Measurements from ENCODE around the gene NCBP1. TPM values are rescaled to one million over a fixed set of nuclear protein-coding genes. Genes with fewer than 3 reads are reported as not detected.

The NCBP1 gene
- total RNA-seq, 1 donor from 2014 or later, result 44.2 TPM

- no peaks in the 10 kb centered on the region for H3K36me3 Mint-ChIP-seq (ENCODE audit: low read depth)
- H3K9me3 Mint-ChIP-seq, result no peaks in the 10 kb centered on the region
These were observed 72.6 kb downstream of the NCBP1 start for GRCh38 chr9:97706246-97706645.

GRCh38 chr9:97710356-97711222 lies 77.0 kb downstream of the NCBP1 start:
- Mint-ChIP-seq H3K27ac (no peak overlapping the region), H3K4me3 (ENCODE audit: low read depth) (no peak overlapping the region), H3K4me1 (ENCODE audit: low read depth) (peaks cover 28% of the 10 kb centered on the region), H3K36me3 (ENCODE audit: low read depth) (no peaks in the 10 kb centered on the region), H3K9me3 (no peaks in the 10 kb centered on the region), H3K27me3 (ENCODE audit: low read depth) (peaks cover 25% of the 10 kb centered on the region)
- DNase-seq (ENCODE audit: low spot score), result peak; percentile 25
- intact Hi-C loops (cut with micrococcal nuclease), result loop anchor here (2.0 to 5.0 kb wide), 3 partner anchors 142 to 324 kb away; partner anchors contain the start of gene FOXE1

More at GRCh38 chr9:97706246-97706645, 72.6 kb downstream of the NCBP1 start:
- Mint-ChIP-seq H3K27ac (no peak overlapping the region), H3K27me3 (ENCODE audit: low read depth) (peaks cover 24% of the 10 kb centered on the region), H3K4me3 (ENCODE audit: low read depth) (no peak overlapping the region), H3K4me1 (ENCODE audit: low read depth) (peaks cover 36% of the 10 kb centered on the region)
- intact Hi-C loops (cut with micrococcal nuclease), result loop anchor here (10.0 kb wide), 1 partner anchor 291 kb away; the partner anchor contains the start of gene TDRD7
- DNase-seq (ENCODE audit: low spot score), result no peak

DNA sequence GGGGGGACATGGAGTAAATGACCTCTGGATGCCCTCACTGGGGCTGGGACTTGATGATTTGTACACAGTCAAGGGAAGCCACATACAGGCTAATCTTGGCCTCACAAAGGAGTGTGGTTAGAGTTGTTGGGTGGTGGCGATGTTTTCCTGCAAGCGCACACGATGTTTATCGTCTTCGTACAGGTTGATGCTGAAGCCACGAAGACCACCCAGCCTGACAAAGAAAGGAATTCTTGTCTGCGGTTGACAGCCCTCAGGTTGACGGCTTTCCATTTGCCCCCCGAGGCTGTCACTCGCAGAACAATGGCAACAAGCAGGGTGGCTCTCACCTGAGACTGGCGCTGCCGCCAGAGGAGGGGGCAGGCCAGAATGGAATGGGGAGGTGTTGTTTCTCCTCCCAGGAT lies 77.6 kb downstream of the NCBP1 start:
- no peak for DNase-seq (ENCODE audit: low spot score)
- Mint-ChIP-seq H3K36me3 (ENCODE audit: low read depth) (no peaks in the 10 kb centered on the region), H3K4me3 (ENCODE audit: low read depth) (no peak overlapping the region), H3K27me3 (ENCODE audit: low read depth) (peaks cover 25% of the 10 kb centered on the region), H3K9me3 (no peaks in the 10 kb centered on the region), H3K27ac (no peak overlapping the region), H3K4me1 (ENCODE audit: low read depth) (peaks cover 23% of the 10 kb centered on the region)
- intact Hi-C loops (cut with micrococcal nuclease), result loop anchor here (2.0 to 5.0 kb wide), 3 partner anchors 141 to 324 kb away; partner anchors contain the start of gene FOXE1

DNA sequence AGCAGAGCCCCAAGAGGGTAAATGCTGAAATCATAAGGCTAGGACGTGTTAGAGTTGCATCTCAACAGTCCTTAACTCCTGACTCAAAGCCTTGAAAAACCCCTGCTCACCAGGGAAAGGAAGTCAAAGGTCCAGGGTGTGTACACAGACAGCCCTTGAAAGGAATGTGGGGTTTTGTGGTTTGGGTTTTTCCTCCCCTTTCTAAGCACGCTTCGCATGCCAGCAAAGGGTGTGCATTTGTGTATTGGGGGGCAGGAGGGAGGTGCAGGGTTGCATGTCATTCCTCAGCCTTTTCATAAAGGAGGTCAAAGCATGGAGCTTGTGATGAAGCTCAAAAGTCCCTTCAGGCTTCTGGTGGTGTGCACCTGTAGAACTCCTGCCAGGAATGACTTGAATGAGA lies 80.8 kb downstream of the NCBP1 start:
- no peak for DNase-seq (ENCODE audit: low spot score)
- Mint-ChIP-seq H3K36me3 (ENCODE audit: low read depth) (no peaks in the 10 kb centered on the region), H3K4me3 (ENCODE audit: low read depth) (no peak overlapping the region), H3K27ac (no peak overlapping the region), H3K4me1 (ENCODE audit: low read depth) (peaks cover 26% of the 10 kb centered on the region), H3K27me3 (ENCODE audit: low read depth) (peaks cover 20% of the 10 kb centered on the region), H3K9me3 (no peaks in the 10 kb centered on the region)
- intact Hi-C loops (cut with micrococcal nuclease), result loop anchor here (5.0 kb wide), 1 partner anchor 138 kb away; the partner anchor contains the start of gene FOXE1

DNA sequence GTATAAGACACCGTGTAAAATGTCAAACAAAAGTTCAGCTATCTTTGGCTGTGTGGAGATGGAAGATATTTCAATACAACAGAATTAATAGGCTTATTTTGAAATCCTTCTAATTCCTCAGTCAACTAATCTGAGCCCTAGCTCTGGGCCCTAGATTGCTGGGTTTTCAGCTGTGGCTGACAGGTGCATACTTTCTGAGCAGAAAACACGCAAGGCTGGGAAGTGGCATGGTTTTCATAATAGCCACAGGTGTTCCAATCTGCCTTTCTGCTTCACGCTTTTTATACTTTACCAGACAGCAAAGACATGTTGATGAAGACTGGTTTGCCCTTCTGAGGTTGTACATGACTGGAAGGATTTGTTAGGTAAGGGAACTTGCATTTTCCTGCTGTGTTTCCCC lies 84.2 kb downstream of the NCBP1 start:
- intact Hi-C loops (cut with micrococcal nuclease), result no loop called here
- Mint-ChIP-seq H3K4me3 (ENCODE audit: low read depth) (no peak overlapping the region), H3K9me3 (peaks cover 7% of the 10 kb centered on the region), H3K36me3 (ENCODE audit: low read depth) (no peaks in the 10 kb centered on the region), H3K27me3 (ENCODE audit: low read depth) (peaks cover 33% of the 10 kb centered on the region), H3K4me1 (ENCODE audit: low read depth) (peaks cover 16% of the 10 kb centered on the region), H3K27ac (no peak overlapping the region)
- DNase-seq (ENCODE audit: low spot score), result no peak

DNA sequence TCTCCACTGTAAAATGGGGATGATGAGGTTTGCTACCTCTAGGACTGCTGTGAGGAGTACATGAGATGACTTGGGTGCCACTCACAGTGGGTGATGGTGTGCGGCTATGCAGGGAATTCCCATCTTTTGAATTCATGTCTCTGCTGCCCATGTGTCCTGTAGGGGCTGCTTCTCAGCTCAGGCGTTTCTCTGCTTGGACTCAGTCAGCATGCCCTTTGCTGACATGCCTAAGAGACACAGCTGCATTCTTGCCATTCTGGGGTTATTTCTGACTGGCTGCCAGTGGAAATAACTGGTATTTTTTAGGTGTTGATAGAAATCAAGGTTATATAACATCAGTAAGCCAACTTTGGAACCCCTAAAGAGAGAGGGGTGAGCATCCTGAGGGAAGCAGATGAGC lies 87.8 kb downstream of the NCBP1 start:
- intact Hi-C loops (cut with micrococcal nuclease), result no loop called here
- no peak for DNase-seq (ENCODE audit: low spot score)
- Mint-ChIP-seq H3K4me1 (ENCODE audit: low read depth) (peaks cover 3% of the 10 kb centered on the region), H3K9me3 (peaks cover 7% of the 10 kb centered on the region), H3K27ac (no peak overlapping the region), H3K27me3 (ENCODE audit: low read depth) (peaks cover 46% of the 10 kb centered on the region), H3K4me3 (ENCODE audit: low read depth) (no peak overlapping the region), H3K36me3 (ENCODE audit: low read depth) (no peaks in the 10 kb centered on the region)

- intact Hi-C loops (cut with micrococcal nuclease), result no loop called here
- Mint-ChIP-seq H3K27me3 (ENCODE audit: low read depth) (peaks cover 44% of the 10 kb centered on the region), H3K4me1 (ENCODE audit: low read depth) (peaks cover 1% of the 10 kb centered on the region), H3K4me3 (ENCODE audit: low read depth) (no peak overlapping the region), H3K9me3 (peaks cover 7% of the 10 kb centered on the region), H3K36me3 (ENCODE audit: low read depth) (no peaks in the 10 kb centered on the region), H3K27ac (no peak overlapping the region)
- no peak for DNase-seq (ENCODE audit: low spot score)
These were observed 88.7 kb downstream of the NCBP1 start for GRCh38 chr9:97722331-97722730.

Other genes starting within 250 kb of the NCBP1 start
- gene TDRD7, start 221.7 kb upstream of the NCBP1 start, total RNA-seq, result 4.4 and 5.5 TPM in 2 replicates
- gene TMOD1, start 132.2 kb upstream of the NCBP1 start, total RNA-seq, result 0.96 and 0.97 TPM in 2 replicates
- gene TSTD2, start 453 bp upstream of the NCBP1 start, total RNA-seq, result 18.8 and 19.4 TPM in 2 replicates
- gene XPA, start 63.5 kb downstream of the NCBP1 start, total RNA-seq, result 10.3 and 14.6 TPM in 2 replicates
- not detected in 2 replicates for gene FOXE1, start 219.4 kb downstream of the NCBP1 start, total RNA-seq

All from activated T-helper 2 cell treated with anti-CD3 and anti-CD28 coated beads, Interferon-gamma antibody, Interleukin-2, Interleukin-4, amounts not matched to agents 10 μg/mL and 5 μg/mL and 100 μg/mL, durations not matched to agents 14 hours and 24 hours and 36 hours (primary cell).